Left cardiac atrium (tissue), 4 donors: ENCODE data around the gene SMIM43. TPM values are rescaled to one million over a fixed set of nuclear protein-coding genes. Genes with fewer than 3 reads are reported as not detected.
"Not testable (repeated sequence)": the region's sequence is repeated elsewhere in the genome, so short reads cannot be mapped to it uniquely, and the experiment has no call there.

ENCODE experiments used
- ATAC-seq, 2 donors: fragments of 200-7000 bp; cut with Tn5 transposase; one replicate each; pipeline ENCODE4 v1.9.1; 2020; ENCODE audit warnings: mild to moderate bottlenecking in 2 of 2, moderate library complexity in 2 of 2
- DNase-seq: peaks from one replicate; pipeline ENCODE4 v3.0.0-alpha.2; 2020
- intact Hi-C, 2 donors: fragments of 100-400 bp; cut with DNase I; formaldehyde crosslinking; loops; one replicate each; pipeline versions ENCODE4 v1.14.1 to v1.15.1; 2022 to 2023
- total RNA-seq, 2 donors: library from RNA; stranded (reverse); fragmentation: NEBNext Ultra II Directional; extraction: Animal tissue kit (Norgen Biotek cat#: 25700); gene quantifications; one replicate each; pipeline ENCODE4 v1.2.1, GENCODE V29; 2021
- donor health status: DM: no; HTN: yes; CAD: no.
- donor health status: DM: no; HTN: yes; CAD: no; lungs with severe emphysema.
- donor health status: DM: yes; HTN: yes; CAD: no.
- donor health status: Dilated cardiomyopathy.

Gene SMIM43
- total RNA-seq, 2 donors from 2014 or later = not detected

DNA sequence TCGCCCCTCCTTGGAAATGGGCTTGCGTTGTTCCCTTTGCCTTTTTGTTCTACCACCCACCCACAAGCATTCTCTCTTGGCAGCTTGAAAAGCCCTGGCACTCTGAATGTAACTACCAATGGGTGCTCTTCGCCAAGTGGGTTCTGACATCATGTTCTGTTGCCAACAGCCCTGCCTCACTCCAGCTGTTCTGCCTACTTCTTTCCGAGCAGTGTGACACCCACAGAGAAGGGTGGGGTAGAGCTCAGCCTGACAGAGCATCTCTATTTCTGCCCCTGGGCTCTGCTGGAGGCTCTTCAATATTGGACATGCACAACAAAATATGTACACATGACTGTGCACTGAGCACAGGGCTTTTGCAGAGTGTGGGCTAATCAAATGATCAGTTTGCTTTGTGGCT lies 20.5 kb upstream of the SMIM43 start:
- intact Hi-C loops = no loop called here
- ATAC-seq = peak; percentile 68 to 89
- DNase-seq = no peak

- no peak for DNase-seq
- ATAC-seq = peak; percentile 77 to 91
- intact Hi-C loops = no loop called here
Observed at GRCh38 chr4:121784975-121785374, 20.0 kb upstream of the SMIM43 start.

DNA sequence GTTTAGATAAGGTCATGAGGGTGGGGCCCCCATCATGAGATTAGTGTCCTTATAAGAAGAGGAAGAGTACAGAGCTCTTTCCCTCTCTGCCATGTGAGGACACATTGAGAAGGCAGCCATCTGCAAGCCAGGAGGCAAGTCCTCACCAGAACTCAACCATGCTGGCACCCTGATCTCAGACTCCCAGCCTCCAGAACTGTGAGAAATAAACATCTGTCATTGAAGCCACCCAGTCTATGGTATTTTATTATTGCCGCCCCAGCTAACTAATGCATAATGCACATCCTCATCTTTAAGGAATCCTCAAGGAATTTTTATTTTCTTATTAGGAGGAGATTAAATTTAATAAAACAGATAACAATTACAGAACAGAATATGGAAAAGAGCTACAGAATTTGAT lies 19.4 kb upstream of the SMIM43 start:
- ATAC-seq (no peak), DNase-seq (no peak)
- intact Hi-C loops = no loop called here

GRCh38 chr4:121783210-121783609 lies 18.2 kb upstream of the SMIM43 start:
- intact Hi-C loops = no loop called here

DNA sequence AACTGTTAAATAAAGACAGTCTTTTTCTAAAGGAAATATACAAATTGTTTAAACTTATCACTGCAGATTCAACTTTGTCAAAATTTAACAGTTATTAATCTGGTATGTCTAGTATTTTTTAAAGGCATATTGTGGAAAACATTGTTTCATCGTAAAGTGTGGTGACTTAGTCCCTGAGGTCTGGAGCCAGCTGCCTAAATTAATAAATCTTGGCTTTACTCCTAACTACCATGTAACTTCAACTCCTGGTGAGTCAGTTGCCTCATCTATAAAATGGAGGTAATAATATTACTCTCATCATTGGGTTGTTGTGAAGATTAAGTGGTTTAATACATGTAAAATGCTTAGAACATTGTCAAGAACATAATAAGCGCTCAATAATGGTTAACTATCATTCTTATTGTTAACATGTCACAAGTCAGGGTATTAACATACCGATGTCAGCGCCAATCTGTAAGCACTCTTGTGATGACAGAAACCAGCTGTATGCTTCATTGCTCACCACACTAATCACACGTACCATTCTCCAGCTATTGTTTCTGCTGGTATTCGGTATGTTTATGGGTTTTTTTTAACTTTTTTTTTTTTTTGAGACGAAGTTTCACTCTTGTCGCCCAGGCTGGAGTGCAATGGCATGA lies 14.1 kb upstream of the SMIM43 start:
- DNase-seq (no peak), ATAC-seq (no peak)
- intact Hi-C loops = no loop called here

More at GRCh38 chr4:121783210-121783609, 18.2 kb upstream of the SMIM43 start:
- DNase-seq (no peak), ATAC-seq (no peak)

DNA sequence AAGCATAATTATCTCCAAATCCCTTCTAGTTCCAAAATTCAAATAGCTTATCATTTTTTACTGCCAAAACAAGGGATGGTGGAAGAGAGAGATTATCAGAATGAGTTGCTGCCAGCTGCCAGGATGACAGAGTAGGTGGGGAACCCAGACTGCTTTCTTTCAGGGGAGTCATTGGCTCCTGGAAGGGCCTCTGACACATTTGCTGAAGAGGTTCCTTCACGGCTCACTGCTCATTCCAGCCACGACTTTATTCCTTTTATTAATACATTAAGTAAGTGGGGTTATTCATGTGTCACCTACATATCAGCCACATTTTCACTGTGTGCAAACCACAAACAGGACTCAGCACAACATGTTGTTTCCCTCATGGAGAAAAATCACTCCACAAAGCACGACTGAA lies 12.7 kb upstream of the SMIM43 start:
- intact Hi-C loops = no loop called here
- ATAC-seq (no peak), DNase-seq (no peak)

DNA sequence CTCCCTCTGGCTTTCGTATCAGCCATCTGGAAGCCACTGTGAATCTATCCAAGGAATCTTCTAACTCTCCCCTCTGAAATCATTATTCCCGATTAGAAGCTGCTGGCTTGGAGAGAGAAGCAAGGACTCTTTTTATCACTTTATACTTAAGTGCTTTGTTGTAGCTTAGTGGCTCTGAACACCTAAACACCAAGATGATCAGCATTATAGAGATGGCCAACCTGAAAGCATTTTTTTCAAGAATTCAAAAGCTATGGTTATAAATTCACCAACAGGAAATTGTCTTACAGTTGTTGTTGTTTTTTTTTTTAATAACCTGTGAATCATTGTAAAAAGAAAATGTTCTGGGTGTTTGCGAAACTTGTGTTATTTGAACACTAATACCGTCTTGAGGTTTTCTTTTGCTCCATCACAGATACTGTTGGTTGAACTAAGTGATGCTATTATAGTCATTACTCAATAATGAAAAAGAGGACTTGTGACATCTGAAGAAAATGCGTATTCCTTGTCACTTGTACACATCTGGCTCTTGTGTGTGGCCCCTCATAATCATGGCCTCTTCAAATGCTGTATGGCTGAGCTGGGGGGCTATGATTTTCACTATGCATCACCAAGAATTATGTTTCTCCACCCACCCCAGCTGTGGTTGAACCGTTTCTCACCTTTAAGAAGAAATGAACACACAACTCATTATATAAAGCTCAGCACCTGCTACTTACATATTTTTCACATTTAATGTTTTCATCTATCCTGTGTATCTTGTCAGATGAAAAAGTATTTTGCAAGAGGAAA lies 11.8 kb upstream of the SMIM43 start:
- intact Hi-C loops = no loop called here
- DNase-seq (no peak), ATAC-seq (no peak)

DNA sequence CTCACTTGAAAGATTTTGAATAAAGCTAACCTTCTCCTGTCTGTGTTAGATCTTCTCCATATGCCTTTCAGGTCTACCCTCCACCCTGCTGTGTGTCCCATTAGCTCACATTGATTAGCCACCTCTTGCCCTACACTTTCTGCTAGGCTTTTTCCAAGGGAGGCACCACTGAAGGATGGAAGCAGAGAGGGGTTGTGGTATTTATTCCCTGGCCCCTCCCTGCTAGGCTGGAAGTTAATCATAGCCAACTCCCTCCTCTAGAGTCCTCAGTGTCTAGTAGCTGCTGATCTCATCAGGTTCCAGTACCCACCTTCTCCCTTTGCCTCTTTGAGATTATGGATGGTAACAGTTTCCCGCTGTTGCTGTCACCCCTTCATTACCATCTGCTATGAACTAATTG lies 8.9 kb upstream of the SMIM43 start:
- ATAC-seq (no peak), DNase-seq (no peak)
- intact Hi-C loops = no loop called here

GRCh38 chr4:121771869-121772268 lies 6.9 kb upstream of the SMIM43 start:
- intact Hi-C loops = no loop called here
- ATAC-seq (no peak), DNase-seq (no peak)

GRCh38 chr4:121769341-121769740 lies 4.4 kb upstream of the SMIM43 start:
- DNase-seq (no peak), ATAC-seq (no peak)
- intact Hi-C loops = no loop called here

DNA sequence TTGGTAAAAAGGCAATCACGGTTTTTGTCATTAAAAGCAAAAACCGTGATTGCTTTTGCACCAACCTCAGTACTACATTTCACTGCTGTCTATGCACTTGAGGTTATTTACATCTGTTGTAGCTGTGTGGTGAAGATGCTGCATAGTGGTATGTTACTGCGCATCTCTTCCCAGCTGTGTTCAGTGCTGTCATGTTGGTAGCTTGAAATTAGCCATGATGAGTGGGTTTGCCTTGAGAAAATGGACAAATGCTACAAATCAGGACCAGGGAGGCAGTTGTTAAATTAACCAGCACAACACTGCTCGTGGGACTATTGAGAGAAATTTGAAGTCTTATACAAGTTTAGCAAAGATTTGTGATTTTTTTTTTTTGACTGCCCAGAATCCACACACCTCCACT lies 2.2 kb upstream of the SMIM43 start:
- intact Hi-C loops = no loop called here
- DNase-seq (no peak), ATAC-seq (no peak)

- ATAC-seq (no peak), DNase-seq (no peak)
- intact Hi-C loops = no loop called here
Observed at GRCh38 chr4:121765971-121766538, 1.1 kb upstream of the SMIM43 start.

GRCh38 chr4:121765368-121765705 lies 373 bp upstream of the SMIM43 start:
- intact Hi-C loops = no loop called here
- DNase-seq (no peak), ATAC-seq (no peak)

GRCh38 chr4:121764303-121764701 lies 662 bp downstream of the SMIM43 start:
- DNase-seq = no peak
- ATAC-seq = no peak
- intact Hi-C loops = no loop called here

DNA sequence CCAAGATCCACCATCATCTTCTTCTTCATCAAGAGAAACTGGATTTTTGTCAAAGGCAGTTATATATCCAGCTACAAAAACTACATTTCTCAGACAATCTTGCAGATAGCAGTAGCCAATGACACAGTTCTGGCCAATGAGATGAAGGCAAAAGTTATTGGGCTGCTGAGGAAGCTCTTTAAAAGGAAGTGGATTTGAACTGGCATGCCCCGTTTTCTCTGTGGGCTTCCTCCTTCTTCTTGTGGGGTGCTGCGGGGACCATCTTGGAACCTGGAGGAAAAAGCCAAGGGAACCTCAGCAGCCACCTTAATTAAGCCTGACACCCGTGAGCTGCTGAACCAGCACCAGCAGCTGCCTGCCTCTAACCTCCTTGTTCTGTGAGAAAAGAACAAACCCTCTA lies 4.8 kb downstream of the SMIM43 start:
- no peak for DNase-seq
- intact Hi-C loops = no loop called here

GRCh38 chr4:121758925-121759568 lies 5.9 kb downstream of the SMIM43 start:
- ATAC-seq (no peak), DNase-seq (no peak)
- intact Hi-C loops = no loop called here

More for the DNA sequence above, 4.8 kb downstream of the SMIM43 start:
- ATAC-seq = no peak

DNA sequence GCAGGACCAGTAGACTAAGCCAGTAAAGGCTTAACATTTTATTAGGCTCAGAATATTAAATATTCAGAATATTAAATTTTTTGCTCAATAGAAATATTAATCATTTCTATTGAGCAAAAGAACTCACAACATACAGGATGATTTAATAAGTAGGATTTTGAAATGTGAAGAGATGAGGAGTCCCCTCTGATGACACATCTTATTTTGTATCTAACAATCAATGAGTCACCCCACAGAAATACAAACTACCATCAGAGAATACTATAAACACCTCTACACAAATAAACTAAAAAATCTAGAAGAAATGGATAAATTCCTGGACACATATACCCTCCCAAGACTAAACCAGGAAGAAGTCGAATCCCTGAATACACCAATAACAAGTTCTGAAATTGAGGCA lies 12.8 kb downstream of the SMIM43 start:
- ATAC-seq, DNase-seq, intact Hi-C loops: not testable (repeated sequence)

DNA sequence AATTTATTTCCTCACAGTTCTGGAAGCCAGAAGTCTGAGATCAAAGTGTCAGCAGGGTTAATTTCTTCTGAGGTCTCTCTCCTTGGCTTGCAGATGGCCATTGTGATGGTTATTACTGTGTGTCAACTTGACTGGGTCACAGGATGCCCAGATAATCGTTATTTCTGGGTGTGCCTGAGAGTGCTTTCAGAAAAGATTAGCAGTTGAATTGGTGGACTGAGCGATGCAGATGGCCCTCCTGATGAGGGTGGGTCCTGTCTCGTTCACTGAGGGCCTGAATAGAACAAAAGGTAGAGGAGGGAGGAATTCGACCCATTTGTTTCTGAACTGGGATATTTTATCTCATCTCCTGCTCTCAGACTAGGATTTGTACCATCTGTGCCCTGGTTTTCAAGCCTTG lies 15.7 kb downstream of the SMIM43 start:
- DNase-seq (no peak), ATAC-seq (no peak)
- intact Hi-C loops = no loop called here

DNA sequence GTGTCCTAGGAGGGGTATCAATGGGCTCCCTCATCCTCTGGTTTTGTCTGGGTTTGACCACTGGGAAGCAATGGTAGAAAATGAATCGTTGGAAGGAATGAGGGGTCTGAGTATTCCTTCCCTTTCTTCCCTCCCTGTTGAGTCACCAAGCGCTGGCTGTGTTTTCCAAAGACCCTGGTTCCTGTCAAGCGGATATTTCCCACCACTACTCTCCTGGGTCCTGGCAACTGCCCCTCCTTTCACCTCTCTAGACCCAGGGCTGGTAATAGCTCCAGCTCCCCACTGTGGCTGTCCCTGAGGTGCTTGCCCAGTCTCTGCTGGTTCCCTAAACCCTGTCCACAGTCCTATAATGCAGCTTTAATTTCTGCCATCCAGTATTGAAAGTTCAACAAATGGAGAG lies 22.2 kb downstream of the SMIM43 start:
- ATAC-seq (no peak), DNase-seq (no peak)
- intact Hi-C loops = no loop called here

- ATAC-seq (peak; percentile 32 to 48), DNase-seq (no peak)
- intact Hi-C loops = no loop called here
Observed at GRCh38 chr4:121741751-121742150, 23.2 kb downstream of the SMIM43 start.
